Measurements from ENCODE around the gene PPP3CA.

- TF ChIP-seq CTCF (IDR thresholded peaks at IDR 0.05) (no peak), POLR2A (IDR thresholded peaks at IDR 0.05) (no peak)
Measured at GRCh38 chr4:101285985-101286384, 61.3 kb downstream of the PPP3CA start.
